ENCODE measurements around the gene ULK2. TPM values are rescaled to one million over a fixed set of nuclear protein-coding genes. Genes with fewer than 3 reads are reported as not detected.

Gene ULK2
- total and polyA plus RNA-seq, 10 of the 15 experiments (the other 5 are each of a cell fraction or from before 2014, with no cell fraction given) = 0.29 to 5.3 (median 1.6) TPM

DNA sequence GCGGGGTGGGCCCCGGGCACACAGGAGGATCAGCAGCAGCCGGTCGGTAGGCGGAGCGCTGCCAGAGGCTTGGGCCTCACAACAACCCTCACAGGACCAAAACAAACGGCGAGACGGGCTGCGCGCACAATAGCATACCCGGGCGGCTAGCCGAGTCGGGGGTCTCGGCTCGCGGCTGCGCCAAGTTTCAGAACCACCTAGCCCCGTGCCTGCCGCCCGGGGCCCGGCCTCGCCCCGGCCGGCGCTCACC, 732 bp downstream of the ULK2 start:
- peak overlapping the region; percentile 75 for H2AFZ ChIP-seq (ENCODE audit: control insufficient read depth, low read depth, low read length)
- H3K36me3 ChIP-seq (ENCODE audit: control insufficient read depth in 2 of 2, insufficient read depth in 2 of 2, low read length in 1 of 2) = no peaks in the 10 kb centered on the region
- ChIA-PET SMC1A (ENCODE audit: uncharacterized antibody, unreplicated experiment) (no interaction called here), POLR2A (no interaction called here), CTCF (no interaction called here), RAD21 (ENCODE audit: unreplicated experiment) (no interaction called here)
- no peak overlapping the region for H3K27ac ChIP-seq (ENCODE audit: control insufficient read depth, insufficient read depth)
- H3K4me2 ChIP-seq (ENCODE audit: control insufficient read depth, insufficient read depth) = peak overlapping the region; percentile 84
- intact Hi-C loops (cut with micrococcal nuclease; ENCODE audit: unreplicated experiment) (no loop called here), in situ Hi-C loops (cut with MboI) (no loop called here)
- no peaks in the 10 kb centered on the region; the same call in 2 of the 3 replicates for H3K9me3 ChIP-seq (replicated peaks; ENCODE audit: control insufficient read depth, insufficient read depth, low read length)
- under 1% methylated on average over 27 of the region's 27 CpGs for WGBS (ENCODE audit: insufficient coverage, insufficient replicate concordance, low lambda C conversion rate, missing lambda C conversion rate)
- H3K4me1 ChIP-seq (ENCODE audit: control insufficient read depth, insufficient read depth, low read length) = no peaks in the 10 kb centered on the region; the same call in 1 of the 2 replicates
- FAIRE-seq (no peak), ATAC-seq (peak; percentile 29; the same call in 1 of the 3 replicates), DNase-seq (ENCODE audit: low read depth, low spot score) (no peak)
- H3K4me3 ChIP-seq = peak overlapping the region; percentile 78
- TF ChIP-seq ESRRA (IDR thresholded peaks at IDR 0.05; ENCODE audit: low read length) = no peak
- 0 out of 2 replicates have a peak, but pooled peaks have one; percentile 36 for TF ChIP-seq CBX5 (IDR thresholded peaks at IDR 0.05; ENCODE audit: low read depth)
- no peaks in the 10 kb centered on the region for H4K20me1 ChIP-seq (ENCODE audit: control insufficient read depth, insufficient read depth)
- H3K79me2 ChIP-seq (ENCODE audit: control insufficient read depth, insufficient read depth, low read length) = no peaks in the 10 kb centered on the region
- peak overlapping the region; percentile 52 for H3K9ac ChIP-seq (ENCODE audit: control insufficient read depth, insufficient read depth, low read length)
- BruUV-seq (replicated peaks) = no TSS peak
- H3K27me3 ChIP-seq (replicated peaks in 1 of 2; ENCODE audit: control insufficient read depth in 2 of 2, insufficient read depth in 2 of 2, low read length in 1 of 2) = peaks cover 0 to 3% of the 10 kb centered on the region in 2 experiments; a peak in 1 of 4 replicates

DNA sequence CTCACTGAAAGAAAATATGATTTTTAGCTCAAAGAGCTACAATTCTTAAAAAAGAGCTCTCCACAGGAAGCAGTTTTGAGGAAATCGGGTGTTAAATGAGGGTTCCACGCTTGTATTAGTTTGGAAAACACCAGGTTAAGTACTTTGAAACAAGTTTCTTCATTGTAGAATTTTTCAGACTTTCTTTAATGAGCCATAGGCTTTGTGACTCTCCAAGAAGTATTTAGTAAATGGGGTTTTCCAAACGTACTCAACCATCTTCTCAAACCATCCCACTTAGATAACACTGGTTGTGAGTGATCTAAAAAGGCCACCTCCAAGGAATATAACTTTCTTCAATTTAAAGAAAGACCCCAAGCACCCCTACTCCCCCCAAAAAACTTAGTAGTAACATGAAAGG, 2.7 kb downstream of the ULK2 start:
- ChIA-PET SMC1A (ENCODE audit: uncharacterized antibody, unreplicated experiment) (interaction anchor here (0.6 kb wide), 1 partner anchor 348 kb away, joined by 3 read pairs; no protein-coding TSS in a partner anchor), RAD21 (ENCODE audit: unreplicated experiment) (no interaction called here), CTCF (no interaction called here), POLR2A (interaction anchor here (1.0 kb wide), 1 partner anchor 14 kb away, joined by 3 read pairs; no protein-coding TSS in a partner anchor)
- FAIRE-seq = no peak
- Histone ChIP-seq H4K20me1 (ENCODE audit: control insufficient read depth, insufficient read depth) (no peaks in the 10 kb centered on the region), H2AFZ (ENCODE audit: control insufficient read depth, low read depth, low read length) (peak overlapping the region; percentile 21; the same call in 1 of the 2 replicates), H3K4me3 (no peak overlapping the region), H3K27ac (ENCODE audit: control insufficient read depth, insufficient read depth) (no peak overlapping the region), H3K9me3 (replicated peaks; ENCODE audit: control insufficient read depth, insufficient read depth, low read length) (no peaks in the 10 kb centered on the region; the same call in 2 of the 3 replicates), H3K27me3 (replicated peaks in 1 of 2; ENCODE audit: control insufficient read depth in 2 of 2, insufficient read depth in 2 of 2, low read length in 1 of 2) (peaks cover 0 to 3% of the 10 kb centered on the region in 2 experiments; a peak in 1 of 4 replicates), H3K9ac (ENCODE audit: control insufficient read depth, insufficient read depth, low read length) (no peak overlapping the region), H3K4me2 (ENCODE audit: control insufficient read depth, insufficient read depth) (no peak overlapping the region), H3K4me1 (ENCODE audit: control insufficient read depth, insufficient read depth, low read length) (no peaks in the 10 kb centered on the region; the same call in 1 of the 2 replicates), H3K79me2 (ENCODE audit: control insufficient read depth, insufficient read depth, low read length) (no peaks in the 10 kb centered on the region), H3K36me3 (ENCODE audit: control insufficient read depth in 2 of 2, insufficient read depth in 2 of 2, low read length in 1 of 2) (no peaks in the 10 kb centered on the region)
- no peak for DNase-seq (ENCODE audit: low read depth, low spot score)
- ATAC-seq = no peak
- BruUV-seq (replicated peaks) = no TSS peak
- in situ Hi-C loops (cut with MboI) (no loop called here), intact Hi-C loops (cut with micrococcal nuclease; ENCODE audit: unreplicated experiment) (no loop called here)
- 5% methylated on average over 3 of the region's 3 CpGs for WGBS (ENCODE audit: insufficient coverage, insufficient replicate concordance, low lambda C conversion rate, missing lambda C conversion rate)
- TF ChIP-seq, protein P1, sequence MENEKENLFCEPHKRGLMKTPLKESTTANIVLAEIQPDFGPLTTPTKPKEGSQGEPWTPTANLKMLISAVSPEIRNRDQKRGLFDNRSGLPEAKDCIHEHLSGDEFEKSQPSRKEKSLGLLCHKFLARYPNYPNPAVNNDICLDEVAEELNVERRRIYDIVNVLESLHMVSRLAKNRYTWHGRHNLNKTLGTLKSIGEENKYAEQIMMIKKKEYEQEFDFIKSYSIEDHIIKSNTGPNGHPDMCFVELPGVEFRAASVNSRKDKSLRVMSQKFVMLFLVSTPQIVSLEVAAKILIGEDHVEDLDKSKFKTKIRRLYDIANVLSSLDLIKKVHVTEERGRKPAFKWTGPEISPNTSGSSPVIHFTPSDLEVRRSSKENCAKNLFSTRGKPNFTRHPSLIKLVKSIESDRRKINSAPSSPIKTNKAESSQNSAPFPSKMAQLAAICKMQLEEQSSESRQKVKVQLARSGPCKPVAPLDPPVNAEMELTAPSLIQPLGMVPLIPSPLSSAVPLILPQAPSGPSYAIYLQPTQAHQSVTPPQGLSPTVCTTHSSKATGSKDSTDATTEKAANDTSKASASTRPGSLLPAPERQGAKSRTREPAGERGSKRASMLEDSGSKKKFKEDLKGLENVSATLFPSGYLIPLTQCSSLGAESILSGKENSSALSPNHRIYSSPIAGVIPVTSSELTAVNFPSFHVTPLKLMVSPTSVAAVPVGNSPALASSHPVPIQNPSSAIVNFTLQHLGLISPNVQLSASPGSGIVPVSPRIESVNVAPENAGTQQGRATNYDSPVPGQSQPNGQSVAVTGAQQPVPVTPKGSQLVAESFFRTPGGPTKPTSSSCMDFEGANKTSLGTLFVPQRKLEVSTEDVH (IDR thresholded peaks at IDR 0.05; ENCODE audit: low read depth, partially characterized antibody) = no peak
- TF ChIP-seq EP300 (IDR thresholded peaks at IDR 0.05; ENCODE audit: borderline replicate concordance in 1 of 2, control insufficient read depth in 1 of 2, low read depth in 2 of 2, low read length in 2 of 2) (no peak), EGR1 (IDR thresholded peaks at IDR 0.05; ENCODE audit: borderline replicate concordance in 1 of 2, low read depth in 2 of 2, low read length in 2 of 2) (no peak)
- TF ChIP-seq, protein P2, sequence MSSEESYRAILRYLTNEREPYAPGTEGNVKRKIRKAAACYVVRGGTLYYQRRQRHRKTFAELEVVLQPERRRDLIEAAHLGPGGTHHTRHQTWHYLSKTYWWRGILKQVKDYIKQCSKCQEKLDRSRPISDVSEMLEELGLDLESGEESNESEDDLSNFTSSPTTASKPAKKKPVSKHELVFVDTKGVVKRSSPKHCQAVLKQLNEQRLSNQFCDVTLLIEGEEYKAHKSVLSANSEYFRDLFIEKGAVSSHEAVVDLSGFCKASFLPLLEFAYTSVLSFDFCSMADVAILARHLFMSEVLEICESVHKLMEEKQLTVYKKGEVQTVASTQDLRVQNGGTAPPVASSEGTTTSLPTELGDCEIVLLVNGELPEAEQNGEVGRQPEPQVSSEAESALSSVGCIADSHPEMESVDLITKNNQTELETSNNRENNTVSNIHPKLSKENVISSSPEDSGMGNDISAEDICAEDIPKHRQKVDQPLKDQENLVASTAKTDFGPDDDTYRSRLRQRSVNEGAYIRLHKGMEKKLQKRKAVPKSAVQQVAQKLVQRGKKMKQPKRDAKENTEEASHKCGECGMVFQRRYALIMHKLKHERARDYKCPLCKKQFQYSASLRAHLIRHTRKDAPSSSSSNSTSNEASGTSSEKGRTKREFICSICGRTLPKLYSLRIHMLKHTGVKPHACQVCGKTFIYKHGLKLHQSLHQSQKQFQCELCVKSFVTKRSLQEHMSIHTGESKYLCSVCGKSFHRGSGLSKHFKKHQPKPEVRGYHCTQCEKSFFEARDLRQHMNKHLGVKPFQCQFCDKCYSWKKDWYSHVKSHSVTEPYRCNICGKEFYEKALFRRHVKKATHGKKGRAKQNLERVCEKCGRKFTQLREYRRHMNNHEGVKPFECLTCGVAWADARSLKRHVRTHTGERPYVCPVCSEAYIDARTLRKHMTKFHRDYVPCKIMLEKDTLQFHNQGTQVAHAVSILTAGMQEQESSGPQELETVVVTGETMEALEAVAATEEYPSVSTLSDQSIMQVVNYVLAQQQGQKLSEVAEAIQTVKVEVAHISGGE (CRISPR knock-in tag; IDR thresholded peaks at IDR 0.05) = no peak
- TF ChIP-seq, protein P3, sequence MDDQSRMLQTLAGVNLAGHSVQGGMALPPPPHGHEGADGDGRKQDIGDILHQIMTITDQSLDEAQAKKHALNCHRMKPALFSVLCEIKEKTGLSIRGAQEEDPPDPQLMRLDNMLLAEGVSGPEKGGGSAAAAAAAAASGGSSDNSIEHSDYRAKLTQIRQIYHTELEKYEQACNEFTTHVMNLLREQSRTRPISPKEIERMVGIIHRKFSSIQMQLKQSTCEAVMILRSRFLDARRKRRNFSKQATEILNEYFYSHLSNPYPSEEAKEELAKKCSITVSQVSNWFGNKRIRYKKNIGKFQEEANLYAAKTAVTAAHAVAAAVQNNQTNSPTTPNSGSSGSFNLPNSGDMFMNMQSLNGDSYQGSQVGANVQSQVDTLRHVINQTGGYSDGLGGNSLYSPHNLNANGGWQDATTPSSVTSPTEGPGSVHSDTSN (IDR thresholded peaks at IDR 0.05; ENCODE audit: insufficient replicate concordance, low read depth, low read length) = no peak
